Astrocyte of the spinal cord (primary cell): ENCODE results near the gene GNG13.

Experiments
- DNase-seq: peaks from one replicate; pipeline ENCODE4 v3.0.0; 2011; ENCODE audit warnings: low read depth, low spot score
- H3K4me3 ChIP-seq: 2 replicates; pipeline ENCODE4 v1.5.1; 2011; ENCODE audit warnings: low read depth, mild to moderate bottlenecking, low read length, moderate library complexity
- CTCF ChIP-seq: IDR thresholded peaks from 2 replicates; pipeline ENCODE4 v1.5.1; 2012; ENCODE audit warnings: low read depth, mild to moderate bottlenecking, low read length, inconsistent platforms
- in situ Hi-C: cut with HindIII; loops from 2 replicates; pipeline ENCODE4 v1.10.0; 2017; ENCODE audit warnings: low sequenced_read_pairs

The GNG13 gene

GRCh38 chr16:788399-789126 is 12.0 kb downstream of the GNG13 start, which contains the start of gene CHTF18:
TSS of gene CHTF18 (plus strand) at chr16:788620. CDS start at chr16:788685, 65 bp downstream.
- peak; percentile 90 for DNase-seq
- TF ChIP-seq CTCF = no peak
- in situ Hi-C loops = no loop called here
- H3K4me3 ChIP-seq = peak within 1 kb of the TSS; percentile 84

- DNase-seq = no peak
- in situ Hi-C loops = no loop called here
- peak within 1 kb of the TSS; percentile 84 for H3K4me3 ChIP-seq
- TF ChIP-seq CTCF = no peak
Measured at GRCh38 chr16:787978-788398, 12.5 kb downstream of the GNG13 start, which contains the start of gene RPUSD1. TSS of gene RPUSD1 (minus strand) at chr16:788381. CDS start at chr16:787737, 644 bp downstream.

- in situ Hi-C loops = no loop called here
- TF ChIP-seq CTCF = no peak
- peak overlapping the region; percentile 84 for H3K4me3 ChIP-seq
- DNase-seq = no peak
Measured at GRCh38 chr16:787321-787966, 13.1 kb downstream of the GNG13 start.

- DNase-seq = peak; percentile 32
- in situ Hi-C loops = no loop called here
- no peak overlapping the region for H3K4me3 ChIP-seq
- peak; percentile 78 for TF ChIP-seq CTCF
Measured at GRCh38 chr16:785563-786535, 14.7 kb downstream of the GNG13 start.

GRCh38 chr16:784431-784830 is 16.1 kb downstream of the GNG13 start:
- DNase-seq = no peak
- in situ Hi-C loops = no loop called here
- no peak for TF ChIP-seq CTCF
- H3K4me3 ChIP-seq = no peak overlapping the region
